ENCODE results near the gene OLFML2A.
A peak's percentile ranks its signal among the peaks of the same experiment; 100 is the strongest.

The OLFML2A gene

GRCh38 chr9:124747065-124747464, 29.9 kb upstream of the OLFML2A start:
- no peak for TF ChIP-seq CTCF (IDR thresholded peaks at IDR 0.05; ENCODE audit: poor library complexity, severe bottlenecking)
- DNase-seq (ENCODE audit: low spot score) (no peak), ATAC-seq (ENCODE audit: low read depth) (no peak)
- H3K9me3 ChIP-seq (ENCODE audit: severe bottlenecking), result no peaks in the 10 kb centered on the region
- no peaks in the 10 kb centered on the region for H3K36me3 ChIP-seq (ENCODE audit: low read depth)
- H3K27me3 ChIP-seq (ENCODE audit: insufficient read depth, poor library complexity, severe bottlenecking), result no peaks in the 10 kb centered on the region
- no peak overlapping the region for H3K4me3 ChIP-seq (ENCODE audit: severe bottlenecking)
- no peak overlapping the region for H3K27ac ChIP-seq (ENCODE audit: poor library complexity, severe bottlenecking)
- peaks cover 11% of the 10 kb centered on the region for H3K4me1 ChIP-seq (ENCODE audit: insufficient read depth, poor library complexity, severe bottlenecking)

- DNase-seq (ENCODE audit: low spot score), result no peak
- H3K27ac ChIP-seq (ENCODE audit: poor library complexity, severe bottlenecking), result no peak overlapping the region
- H3K4me3 ChIP-seq (ENCODE audit: severe bottlenecking), result no peak overlapping the region
- H3K9me3 ChIP-seq (ENCODE audit: severe bottlenecking), result no peaks in the 10 kb centered on the region
- no peak for TF ChIP-seq CTCF (IDR thresholded peaks at IDR 0.05; ENCODE audit: poor library complexity, severe bottlenecking)
- ATAC-seq (ENCODE audit: low read depth), result no peak
- peaks cover 13% of the 10 kb centered on the region for H3K4me1 ChIP-seq (ENCODE audit: insufficient read depth, poor library complexity, severe bottlenecking)
- no peaks in the 10 kb centered on the region for H3K36me3 ChIP-seq (ENCODE audit: low read depth)
- no peaks in the 10 kb centered on the region for H3K27me3 ChIP-seq (ENCODE audit: insufficient read depth, poor library complexity, severe bottlenecking)
Measured at GRCh38 chr9:124749284-124749683, 27.6 kb upstream of the OLFML2A start.

- Histone ChIP-seq H3K9me3 (ENCODE audit: severe bottlenecking) (no peaks in the 10 kb centered on the region), H3K4me1 (ENCODE audit: insufficient read depth, poor library complexity, severe bottlenecking) (peaks cover 13% of the 10 kb centered on the region), H3K36me3 (ENCODE audit: low read depth) (no peaks in the 10 kb centered on the region), H3K27ac (ENCODE audit: poor library complexity, severe bottlenecking) (no peak overlapping the region), H3K4me3 (ENCODE audit: severe bottlenecking) (no peak overlapping the region), H3K27me3 (ENCODE audit: insufficient read depth, poor library complexity, severe bottlenecking) (no peaks in the 10 kb centered on the region)
- DNase-seq (ENCODE audit: low spot score) (no peak), ATAC-seq (ENCODE audit: low read depth) (no peak)
- no peak for TF ChIP-seq CTCF (IDR thresholded peaks at IDR 0.05; ENCODE audit: poor library complexity, severe bottlenecking)
Measured at GRCh38 chr9:124749781-124750180, 27.2 kb upstream of the OLFML2A start.

- no peak for TF ChIP-seq CTCF (IDR thresholded peaks at IDR 0.05; ENCODE audit: poor library complexity, severe bottlenecking)
- no peak for DNase-seq (ENCODE audit: low spot score)
- Histone ChIP-seq H3K9me3 (ENCODE audit: severe bottlenecking) (no peaks in the 10 kb centered on the region), H3K4me3 (ENCODE audit: severe bottlenecking) (no peak overlapping the region), H3K27ac (ENCODE audit: poor library complexity, severe bottlenecking) (peak overlapping the region; percentile 12), H3K27me3 (ENCODE audit: insufficient read depth, poor library complexity, severe bottlenecking) (no peaks in the 10 kb centered on the region), H3K4me1 (ENCODE audit: insufficient read depth, poor library complexity, severe bottlenecking) (peaks cover 13% of the 10 kb centered on the region), H3K36me3 (ENCODE audit: low read depth) (no peaks in the 10 kb centered on the region)
- peak; percentile 98 for ATAC-seq (ENCODE audit: low read depth)
Measured at GRCh38 chr9:124752967-124753366, 24.0 kb upstream of the OLFML2A start.

GRCh38 chr9:124754289-124754688, 22.6 kb upstream of the OLFML2A start:
- H3K27me3 ChIP-seq (ENCODE audit: insufficient read depth, poor library complexity, severe bottlenecking), result no peaks in the 10 kb centered on the region
- peaks cover 25% of the 10 kb centered on the region for H3K4me1 ChIP-seq (ENCODE audit: insufficient read depth, poor library complexity, severe bottlenecking)

More at GRCh38 chr9:124754289-124754688, 22.6 kb upstream of the OLFML2A start:
- no peak overlapping the region for H3K4me3 ChIP-seq (ENCODE audit: severe bottlenecking)
- no peak overlapping the region for H3K27ac ChIP-seq (ENCODE audit: poor library complexity, severe bottlenecking)
- no peaks in the 10 kb centered on the region for H3K9me3 ChIP-seq (ENCODE audit: severe bottlenecking)
- peak; percentile 43; the same call in 1 of the 3 replicates for ATAC-seq (ENCODE audit: low read depth)
- DNase-seq (ENCODE audit: low spot score), result no peak
- peak; percentile 69 for TF ChIP-seq CTCF (IDR thresholded peaks at IDR 0.05; ENCODE audit: poor library complexity, severe bottlenecking)
- H3K36me3 ChIP-seq (ENCODE audit: low read depth), result no peaks in the 10 kb centered on the region
